HCT116 (cell line): ENCODE measurements around the gene VAV1.

ENCODE experiments used
- SRF ChIP-seq: IDR thresholded peaks from 2 replicates; pipeline ENCODE4 v1.6.1; 2012; ENCODE audit warnings: low read depth
- YY1 ChIP-seq: IDR thresholded peaks from 2 replicates; pipeline ENCODE4 v1.6.1; 2011; ENCODE audit warnings: low read length, low read depth, moderate library complexity, mild to moderate bottlenecking; ENCODE audit not compliant: insufficient replicate concordance; ENCODE audit errors: extremely low read depth

DNA sequence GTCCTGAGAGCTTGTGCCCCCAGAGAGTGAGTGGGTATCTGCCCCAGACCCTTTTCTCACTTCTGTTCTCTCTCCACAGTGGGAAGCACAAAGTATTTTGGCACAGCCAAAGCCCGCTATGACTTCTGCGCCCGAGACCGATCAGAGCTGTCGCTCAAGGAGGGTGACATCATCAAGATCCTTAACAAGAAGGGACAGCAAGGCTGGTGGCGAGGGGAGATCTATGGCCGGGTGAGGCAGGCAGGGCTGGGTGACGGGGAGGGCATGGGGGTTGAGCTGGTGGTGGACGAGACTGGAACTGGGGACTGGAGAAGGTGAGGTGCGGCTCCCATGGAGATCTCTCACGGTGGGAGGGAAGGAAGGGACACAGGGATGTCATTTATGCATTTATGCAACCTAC, 81.4 kb downstream of the VAV1 start:
- no peak for TF ChIP-seq YY1
- TF ChIP-seq SRF, result no peak
